ENCODE results near the gene ENDOU.

ENDOU gene

DNA sequence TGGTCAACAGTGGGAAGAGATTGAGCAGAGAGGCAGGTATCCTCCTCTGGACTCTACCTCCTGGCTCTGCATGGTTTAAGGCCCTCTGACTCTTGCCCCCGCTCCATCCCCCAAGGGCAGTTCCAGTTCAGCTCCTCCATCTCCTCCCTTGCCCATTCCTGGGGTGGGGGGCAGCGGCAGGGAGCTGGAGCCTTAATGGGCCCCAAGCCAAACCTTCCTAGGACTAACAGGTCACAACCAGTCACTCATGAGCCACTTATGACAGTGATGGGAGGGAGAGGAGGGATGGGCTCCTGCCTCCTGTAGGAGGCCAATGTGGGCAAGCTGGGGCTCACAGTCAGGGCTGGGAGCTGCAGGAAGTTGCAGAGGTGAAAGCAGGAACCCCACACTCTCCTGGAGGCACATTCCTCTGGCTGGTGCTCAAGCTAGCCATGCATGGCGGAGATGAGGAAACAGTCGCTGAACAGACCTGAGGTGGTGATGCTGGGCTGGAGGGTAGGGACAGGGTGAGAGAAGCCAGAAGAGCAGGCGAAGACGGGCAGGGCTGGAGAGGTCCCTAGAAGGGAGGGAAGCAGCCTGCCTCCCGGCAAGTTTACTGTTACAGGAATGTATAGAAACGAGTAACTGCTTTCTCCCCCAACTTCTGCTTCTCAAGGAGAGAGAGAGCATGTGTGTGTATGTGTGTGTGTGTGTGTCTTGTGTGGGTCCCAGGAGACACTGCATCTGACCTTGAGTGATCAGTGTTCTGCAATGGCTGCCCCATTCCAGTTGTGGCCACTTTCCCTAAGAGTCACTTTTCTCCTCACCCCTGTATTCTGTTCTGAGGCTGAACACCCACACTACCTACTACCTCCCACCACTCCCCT lies 38.4 kb upstream of the ENDOU start:
- no peaks in the 10 kb centered on the region for H3K27me3 Mint-ChIP-seq
- no peak overlapping the region for H3K4me3 Mint-ChIP-seq
- peaks cover 21% of the 10 kb centered on the region for H3K4me1 Mint-ChIP-seq (ENCODE audit: low read depth)
- H3K36me3 Mint-ChIP-seq = no peaks in the 10 kb centered on the region
- H3K27ac Mint-ChIP-seq = no peak overlapping the region
- H3K9me3 Mint-ChIP-seq (ENCODE audit: low read depth) = no peaks in the 10 kb centered on the region

DNA sequence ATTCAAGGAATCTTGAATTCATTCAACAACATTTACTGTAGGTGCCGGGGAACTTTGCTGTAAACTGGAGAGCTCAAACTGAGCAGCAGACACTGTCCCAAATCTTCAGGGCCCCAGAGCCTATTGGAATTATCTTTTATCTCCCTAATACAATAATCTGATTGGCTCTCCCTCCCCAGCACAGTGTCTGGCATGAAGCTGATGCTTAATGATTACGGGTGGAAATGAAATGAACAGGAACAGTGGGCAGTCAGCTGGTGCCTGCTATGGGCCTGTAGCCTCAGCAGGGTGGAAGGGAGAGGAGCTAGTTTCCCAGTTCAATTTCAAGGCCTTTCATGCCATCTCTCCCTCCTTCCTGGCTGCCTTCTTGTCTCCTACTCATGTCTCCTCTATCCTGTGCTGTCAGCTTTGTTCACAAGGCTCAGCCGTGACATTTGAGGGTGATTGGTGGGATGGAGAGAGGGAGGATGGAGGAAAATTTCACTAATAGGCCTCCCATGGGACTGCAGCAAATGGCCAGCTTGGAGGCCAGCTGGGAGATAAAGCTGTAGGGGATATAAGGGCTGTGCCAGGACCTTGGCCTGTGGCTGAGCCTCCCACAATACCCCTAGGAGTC lies 37.7 kb upstream of the ENDOU start:
- Mint-ChIP-seq H3K27me3 (no peaks in the 10 kb centered on the region), H3K4me1 (ENCODE audit: low read depth) (peaks cover 25% of the 10 kb centered on the region), H3K9me3 (ENCODE audit: low read depth) (no peaks in the 10 kb centered on the region), H3K27ac (no peak overlapping the region), H3K36me3 (no peaks in the 10 kb centered on the region), H3K4me3 (no peak overlapping the region)

DNA sequence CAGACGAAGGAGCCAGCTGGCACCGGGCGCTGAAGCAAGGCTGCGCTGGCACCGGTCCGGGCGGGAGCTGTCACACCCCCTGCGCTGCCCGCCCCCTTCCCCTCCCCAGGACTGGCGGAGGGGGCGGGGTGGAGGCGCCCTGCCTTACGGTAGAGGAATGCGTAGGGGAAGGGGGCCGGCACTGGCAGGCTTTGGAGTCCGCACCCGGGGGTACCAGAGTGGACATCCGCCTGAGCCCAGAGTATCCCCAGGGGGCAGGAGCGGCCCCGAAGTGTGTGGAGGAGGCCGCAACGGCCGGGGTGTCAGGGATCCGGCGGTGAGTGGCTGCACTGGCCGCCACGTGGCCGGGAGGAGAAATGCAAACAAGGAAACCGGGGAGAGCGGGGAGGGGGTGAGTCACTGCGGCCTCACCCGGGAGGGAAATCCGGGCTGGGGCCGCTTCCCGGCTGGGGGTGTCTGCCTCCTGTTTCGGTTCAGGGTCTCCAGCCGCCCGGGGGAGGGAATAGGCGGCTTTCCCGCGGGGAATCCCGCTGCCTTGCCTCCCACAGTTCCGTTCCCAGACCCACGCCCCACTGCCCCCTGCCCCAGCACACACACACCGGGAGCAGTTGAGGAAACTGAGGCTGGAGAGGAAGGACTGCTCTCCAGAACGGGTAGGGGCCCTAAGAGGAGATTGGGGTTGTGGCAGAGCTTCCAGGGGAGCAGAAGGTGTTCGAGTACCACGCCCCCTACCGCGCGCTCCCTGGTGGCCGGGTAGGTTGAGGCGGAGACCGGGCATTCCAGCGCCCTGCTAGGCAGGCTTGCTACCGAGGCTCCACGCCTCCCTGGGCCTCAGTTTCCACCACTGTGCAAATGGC lies 33.8 kb upstream of the ENDOU start, which contains the start of gene RAPGEF3:
TSS of gene RAPGEF3 (minus strand) at position 47 of the 857 bp plus-strand sequence. CDS start 324 bp downstream, outside the sequence.
- peaks cover 28% of the 10 kb centered on the region for H3K4me1 Mint-ChIP-seq (ENCODE audit: low read depth)

DNA sequence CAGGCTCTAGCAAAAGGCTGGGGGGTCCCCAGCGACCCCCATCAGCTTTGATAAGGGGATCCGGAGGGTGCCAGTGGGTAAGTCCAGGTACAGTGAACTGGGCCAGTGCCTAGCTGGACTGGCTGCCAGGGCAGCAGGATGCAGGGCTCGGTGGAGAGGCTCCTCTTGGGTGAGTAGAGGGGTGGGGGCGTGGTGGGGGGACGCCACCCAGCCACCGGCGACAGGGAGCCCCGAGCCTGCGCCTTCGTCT lies 33.2 kb upstream of the ENDOU start:
- Mint-ChIP-seq H3K27me3 (no peaks in the 10 kb centered on the region), H3K9me3 (ENCODE audit: low read depth) (no peaks in the 10 kb centered on the region), H3K4me3 (peak overlapping the region; percentile 78), H3K4me1 (ENCODE audit: low read depth) (peaks cover 28% of the 10 kb centered on the region), H3K27ac (no peak overlapping the region), H3K36me3 (no peaks in the 10 kb centered on the region)

More for the DNA sequence above, 33.8 kb upstream of the ENDOU start, which contains the start of gene RAPGEF3:
- Mint-ChIP-seq H3K4me3 (peak within 1 kb of the TSS; percentile 78), H3K27me3 (no peaks in the 10 kb centered on the region), H3K27ac (peak within 1 kb of the TSS; percentile 28), H3K9me3 (ENCODE audit: low read depth) (no peaks in the 10 kb centered on the region), H3K36me3 (no peaks in the 10 kb centered on the region)

DNA sequence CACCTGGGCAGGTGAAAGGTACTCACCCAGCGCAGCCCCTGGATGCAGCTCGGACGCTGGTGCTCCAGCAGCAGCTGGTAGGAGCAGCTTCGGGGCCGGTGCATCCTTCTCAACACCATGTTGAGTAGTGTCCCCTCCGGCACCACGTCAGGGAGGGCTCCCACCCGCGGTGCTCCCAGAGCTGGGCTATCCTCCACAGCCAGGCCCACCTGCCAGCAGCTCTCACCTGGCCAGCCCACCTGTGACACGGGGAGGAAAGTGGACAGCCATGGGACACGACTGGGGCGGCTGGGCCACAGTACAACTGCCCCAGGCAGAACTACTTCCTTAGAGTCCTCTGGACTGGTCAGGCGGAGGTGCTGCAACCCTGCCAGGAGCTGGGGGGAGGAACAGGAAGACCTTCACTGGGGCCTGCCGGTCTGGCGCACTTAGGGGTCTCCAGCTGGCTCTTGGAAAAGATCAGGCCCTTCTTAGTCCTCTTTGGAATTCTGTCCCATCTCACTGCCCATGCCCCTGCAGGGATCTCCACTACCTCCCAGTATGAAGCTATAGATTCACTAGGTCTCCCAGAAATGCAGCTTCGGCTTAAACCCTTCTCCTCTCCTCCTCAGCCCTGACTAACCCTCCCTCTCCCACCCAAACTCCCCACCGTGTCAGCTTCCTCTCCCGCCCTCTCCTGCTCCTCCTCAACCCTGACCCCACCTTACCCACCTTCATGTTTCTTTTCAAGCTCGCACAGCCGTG lies 32.7 kb upstream of the ENDOU start:
- H3K4me1 Mint-ChIP-seq (ENCODE audit: low read depth) = peaks cover 28% of the 10 kb centered on the region
- no peaks in the 10 kb centered on the region for H3K36me3 Mint-ChIP-seq
- H3K27me3 Mint-ChIP-seq = no peaks in the 10 kb centered on the region
- no peak overlapping the region for H3K27ac Mint-ChIP-seq
- H3K4me3 Mint-ChIP-seq = peak overlapping the region; percentile 78
- H3K9me3 Mint-ChIP-seq (ENCODE audit: low read depth) = no peaks in the 10 kb centered on the region

DNA sequence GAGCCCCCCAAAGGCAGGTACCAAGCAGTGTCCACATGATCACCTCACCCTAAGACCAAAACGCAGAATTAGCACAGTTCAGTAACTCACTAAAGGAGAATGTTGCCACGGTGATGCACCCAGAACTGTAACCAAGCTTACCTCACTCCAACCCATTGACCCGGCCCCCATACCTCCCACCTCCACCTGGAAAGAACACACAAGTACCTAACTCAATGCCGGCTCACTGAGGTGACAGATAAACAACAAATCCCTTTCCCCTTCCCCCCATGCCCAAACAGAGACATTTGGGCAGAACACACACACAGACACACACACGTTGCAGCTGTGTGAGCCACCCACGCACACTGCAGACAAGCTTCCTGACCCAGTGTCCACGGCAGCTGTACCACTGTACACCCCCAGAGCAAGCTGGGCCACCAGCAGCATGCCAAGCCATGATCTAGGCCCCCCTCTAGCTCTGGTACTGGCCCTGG lies 32.1 kb upstream of the ENDOU start:
- H3K36me3 Mint-ChIP-seq = no peaks in the 10 kb centered on the region
- H3K9me3 Mint-ChIP-seq (ENCODE audit: low read depth) = no peaks in the 10 kb centered on the region
- peaks cover 28% of the 10 kb centered on the region for H3K4me1 Mint-ChIP-seq (ENCODE audit: low read depth)
- H3K27ac Mint-ChIP-seq = no peak overlapping the region
- peak overlapping the region; percentile 40 for H3K4me3 Mint-ChIP-seq
- no peaks in the 10 kb centered on the region for H3K27me3 Mint-ChIP-seq

DNA sequence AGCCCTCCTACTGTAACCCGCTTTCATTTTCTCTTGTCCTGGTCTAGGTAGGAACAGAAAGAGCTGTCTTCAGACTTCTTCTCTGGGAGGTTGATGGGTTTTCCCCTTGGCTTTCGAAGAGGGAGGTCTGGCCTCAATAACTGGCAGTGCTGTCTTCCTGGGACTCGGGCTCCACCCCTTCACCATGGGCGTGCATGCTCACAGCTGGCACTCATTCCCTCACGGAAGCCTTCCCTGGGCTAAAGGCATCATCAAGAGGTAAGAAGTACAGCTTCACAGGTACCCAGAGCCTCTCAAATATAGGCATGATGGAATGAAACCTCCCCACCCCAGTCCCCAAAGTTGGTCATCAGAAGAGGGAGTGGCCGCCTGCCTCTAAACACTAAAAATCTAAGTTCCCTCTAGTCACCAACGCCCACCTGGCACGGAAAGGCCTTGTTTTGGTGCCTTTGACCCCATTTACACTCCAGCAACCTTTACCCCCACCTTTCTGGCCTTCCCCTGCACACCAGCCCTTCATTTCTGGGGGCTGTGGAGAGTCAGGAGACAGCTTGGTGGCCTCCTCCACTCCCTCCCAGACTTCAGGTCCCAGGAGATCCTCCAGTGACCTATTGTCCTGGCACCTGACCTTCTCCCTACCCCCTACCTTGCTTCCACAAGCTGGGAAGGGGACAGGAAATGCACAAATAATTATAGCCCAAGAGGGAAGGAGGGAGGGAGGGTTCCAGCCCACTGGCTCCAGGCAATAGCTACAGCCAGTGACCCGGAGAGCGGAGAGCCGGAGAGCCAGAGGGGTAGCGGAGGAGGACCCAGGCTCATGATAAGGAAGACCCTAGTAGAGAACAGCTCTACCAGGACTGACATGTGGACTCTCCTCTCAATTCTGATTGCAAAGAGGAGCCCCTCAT lies 30.6 kb upstream of the ENDOU start:
- H3K27me3 Mint-ChIP-seq = no peaks in the 10 kb centered on the region
- peaks cover 26% of the 10 kb centered on the region for H3K4me1 Mint-ChIP-seq (ENCODE audit: low read depth)
- peak overlapping the region; percentile 13 for H3K27ac Mint-ChIP-seq

DNA sequence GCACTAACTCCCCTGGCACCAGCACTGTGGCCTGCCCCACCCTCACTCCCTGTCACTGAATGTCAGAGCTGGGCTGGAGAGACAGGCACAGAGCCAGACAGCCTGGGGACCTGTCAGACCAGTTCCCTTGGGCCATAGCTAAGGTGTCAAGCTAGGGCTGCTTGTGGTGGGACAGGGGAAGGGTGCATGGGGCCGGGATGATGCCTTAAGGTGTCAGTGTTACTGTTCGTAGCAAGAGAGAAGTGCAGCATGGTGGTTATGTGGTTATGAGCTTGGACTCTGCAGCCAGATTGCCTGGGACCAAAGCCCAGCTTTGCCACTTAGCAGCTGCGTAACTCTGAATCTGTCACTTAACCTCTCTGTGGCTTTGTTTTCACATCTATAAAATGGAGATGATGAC lies 29.6 kb upstream of the ENDOU start:
- Mint-ChIP-seq H3K36me3 (no peaks in the 10 kb centered on the region), H3K27me3 (no peaks in the 10 kb centered on the region), H3K4me3 (no peak overlapping the region), H3K4me1 (ENCODE audit: low read depth) (peaks cover 26% of the 10 kb centered on the region), H3K27ac (no peak overlapping the region), H3K9me3 (ENCODE audit: low read depth) (no peaks in the 10 kb centered on the region)

More for the DNA sequence above, 30.6 kb upstream of the ENDOU start:
- no peaks in the 10 kb centered on the region for H3K9me3 Mint-ChIP-seq (ENCODE audit: low read depth)
- H3K36me3 Mint-ChIP-seq = no peaks in the 10 kb centered on the region
- H3K4me3 Mint-ChIP-seq = no peak overlapping the region

DNA sequence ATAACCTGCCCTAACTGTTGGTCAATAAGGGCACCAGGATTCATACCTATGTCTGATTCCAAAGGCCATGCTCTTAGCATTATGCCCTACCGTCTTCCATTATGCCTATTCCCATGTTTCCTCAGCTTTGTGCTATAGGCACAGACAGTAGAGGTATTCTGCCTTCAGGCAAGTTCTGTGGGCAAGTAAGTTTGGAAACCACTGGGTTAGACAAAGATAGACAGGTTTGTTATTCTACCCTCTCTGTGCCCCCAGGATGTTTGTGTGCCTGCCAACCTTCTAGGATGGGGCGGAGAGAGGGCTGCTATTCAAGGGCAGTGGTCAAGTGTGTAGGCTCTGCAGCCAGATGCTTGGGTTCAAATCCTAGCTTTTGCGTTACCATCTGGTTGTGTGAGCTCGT lies 28.8 kb upstream of the ENDOU start:
- Mint-ChIP-seq H3K4me3 (no peak overlapping the region), H3K27me3 (no peaks in the 10 kb centered on the region), H3K36me3 (no peaks in the 10 kb centered on the region), H3K27ac (no peak overlapping the region), H3K9me3 (ENCODE audit: low read depth) (no peaks in the 10 kb centered on the region), H3K4me1 (ENCODE audit: low read depth) (peaks cover 24% of the 10 kb centered on the region)

DNA sequence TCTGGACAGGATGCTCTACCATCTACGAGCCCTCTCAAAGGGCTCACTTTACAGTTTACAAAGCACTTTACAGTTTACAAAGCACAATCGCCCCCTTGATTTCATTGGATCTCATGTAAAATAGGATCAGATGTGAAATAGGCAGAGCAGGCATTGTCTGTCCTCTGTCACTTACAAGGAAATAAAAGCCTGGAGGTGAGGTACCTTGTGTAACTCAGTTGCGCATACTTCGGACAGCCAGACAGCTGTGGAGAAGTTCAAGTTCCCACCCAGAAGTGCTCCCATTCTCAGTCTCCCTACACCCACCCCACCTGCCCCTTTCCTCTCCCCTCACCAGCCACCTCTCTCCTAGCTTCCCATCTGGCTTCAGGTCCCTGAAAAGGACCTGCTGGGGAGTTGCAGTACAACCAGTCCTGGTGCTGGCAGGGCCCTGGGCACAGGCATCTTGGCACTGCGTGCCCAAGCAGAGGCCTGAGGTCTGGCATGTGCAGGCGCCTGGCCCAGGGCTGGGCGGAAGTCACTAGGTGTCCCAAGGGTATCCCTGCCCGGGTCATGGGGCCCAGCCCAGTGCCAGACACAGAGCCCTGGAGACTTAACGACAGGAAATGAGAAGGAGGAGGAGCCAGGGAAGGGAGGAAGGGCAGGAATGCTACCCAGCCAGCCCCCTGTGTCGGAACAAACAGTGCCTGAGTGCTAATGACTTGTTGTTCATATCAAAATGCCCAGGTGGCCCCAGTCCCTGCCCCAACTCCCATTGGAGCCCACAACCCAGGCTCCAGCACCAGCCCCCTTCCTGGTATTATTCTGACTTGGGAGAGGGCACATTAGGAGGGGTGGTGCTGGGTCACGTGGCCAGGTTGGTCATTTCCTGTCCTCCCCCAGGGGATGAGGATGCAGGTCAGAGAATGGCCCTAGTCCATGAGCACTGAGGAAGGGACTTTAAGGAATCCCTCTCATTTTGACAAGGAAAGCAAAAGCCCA lies 28.0 kb upstream of the ENDOU start:
- Mint-ChIP-seq H3K4me1 (ENCODE audit: low read depth) (peaks cover 22% of the 10 kb centered on the region), H3K27ac (no peak overlapping the region), H3K4me3 (no peak overlapping the region)

DNA sequence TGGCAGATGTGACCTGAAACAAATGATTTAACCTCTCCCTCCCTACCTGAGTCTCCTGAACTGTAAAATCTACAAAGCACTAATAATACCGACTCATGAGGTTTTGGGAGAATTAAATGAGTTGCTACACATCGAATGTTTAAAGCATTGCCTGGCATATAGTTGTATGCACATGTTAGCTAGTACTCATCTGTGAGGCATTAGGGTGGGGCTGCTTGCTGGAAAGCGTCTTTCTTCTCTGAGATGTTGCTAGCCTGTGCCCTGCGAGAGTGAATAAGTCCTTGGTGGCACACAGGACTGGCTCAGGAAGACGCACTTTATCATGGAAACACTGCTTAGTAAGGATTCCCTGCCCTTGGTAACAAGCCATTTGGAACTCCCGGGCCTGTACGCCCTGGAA lies 27.3 kb upstream of the ENDOU start:
- Mint-ChIP-seq H3K4me1 (ENCODE audit: low read depth) (peaks cover 18% of the 10 kb centered on the region), H3K27me3 (no peaks in the 10 kb centered on the region)

More for the DNA sequence above, 28.0 kb upstream of the ENDOU start:
- Mint-ChIP-seq H3K27me3 (no peaks in the 10 kb centered on the region), H3K36me3 (no peaks in the 10 kb centered on the region), H3K9me3 (ENCODE audit: low read depth) (no peaks in the 10 kb centered on the region)

DNA sequence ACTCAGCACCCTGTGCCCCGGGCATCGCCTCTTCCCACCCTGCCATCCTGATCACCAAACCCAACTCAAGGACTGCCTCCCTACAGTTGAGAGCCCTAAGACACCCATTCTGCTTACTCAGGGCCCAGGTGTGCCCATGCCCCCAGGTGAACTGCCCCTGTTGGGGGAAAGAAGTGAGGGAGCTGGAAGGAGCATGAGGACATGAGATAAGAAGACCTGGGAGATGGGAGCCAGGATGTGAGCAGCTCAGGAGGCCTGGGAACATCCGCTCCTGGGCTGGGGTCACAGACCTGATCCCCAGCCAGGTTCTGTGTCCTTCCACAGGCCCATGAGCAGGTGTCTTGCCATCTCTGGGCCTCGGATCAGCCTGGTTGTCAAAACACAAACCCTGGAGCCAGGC lies 26.8 kb upstream of the ENDOU start:
- Mint-ChIP-seq H3K9me3 (ENCODE audit: low read depth) (no peaks in the 10 kb centered on the region), H3K4me1 (ENCODE audit: low read depth) (peaks cover 14% of the 10 kb centered on the region), H3K27ac (no peak overlapping the region), H3K4me3 (no peak overlapping the region), H3K36me3 (no peaks in the 10 kb centered on the region), H3K27me3 (no peaks in the 10 kb centered on the region)

More for the DNA sequence above, 27.3 kb upstream of the ENDOU start:
- no peak overlapping the region for H3K4me3 Mint-ChIP-seq
- H3K36me3 Mint-ChIP-seq = no peaks in the 10 kb centered on the region
- no peaks in the 10 kb centered on the region for H3K9me3 Mint-ChIP-seq (ENCODE audit: low read depth)
- H3K27ac Mint-ChIP-seq = no peak overlapping the region

DNA sequence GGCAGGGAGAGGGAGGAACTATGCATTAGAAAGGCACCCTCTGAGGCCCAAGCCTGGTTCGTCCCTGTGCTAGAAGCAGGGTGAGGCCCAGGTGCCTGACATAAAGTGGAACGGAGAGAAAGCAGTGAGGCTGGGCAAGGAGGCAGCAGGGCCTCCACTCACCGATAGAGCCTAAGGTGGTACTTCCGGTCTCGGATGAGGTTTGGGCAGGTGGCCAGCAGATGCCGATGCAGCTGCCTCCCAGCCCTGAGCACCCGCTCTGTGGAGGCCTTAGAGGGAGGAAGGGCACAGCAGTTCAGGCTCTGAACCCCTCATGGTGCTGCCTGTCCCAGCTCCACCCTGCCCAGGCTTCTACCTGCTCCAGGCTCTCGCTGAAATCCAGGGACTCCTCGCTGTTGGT lies 26.3 kb upstream of the ENDOU start:
- H3K27ac Mint-ChIP-seq = no peak overlapping the region
- H3K4me3 Mint-ChIP-seq = no peak overlapping the region
- no peaks in the 10 kb centered on the region for H3K9me3 Mint-ChIP-seq (ENCODE audit: low read depth)

More for the DNA sequence above, 26.3 kb upstream of the ENDOU start:
- H3K27me3 Mint-ChIP-seq = no peaks in the 10 kb centered on the region
- H3K36me3 Mint-ChIP-seq = no peaks in the 10 kb centered on the region
- H3K4me1 Mint-ChIP-seq (ENCODE audit: low read depth) = peaks cover 13% of the 10 kb centered on the region

Measured in activated naive CD8-positive, alpha-beta T cell (primary cell).